C4-2B (cell line): ENCODE data around the gene PPP2R5A.

Source experiments
- H3K27ac ChIP-seq: fragments of 450-650 bp; 2 replicates; pipeline ENCODE4 v1.5.1; 2017
- CTCF ChIP-seq: fragments of 450-650 bp; conservative IDR thresholded peaks from 2 replicates; pipeline ENCODE4 v1.5.1; 2017; ENCODE audit warnings: mild to moderate bottlenecking
- ZFX ChIP-seq: fragments of 450-650 bp; IDR thresholded peaks from 2 replicates; pipeline ENCODE4 v1.6.1; 2017

Gene PPP2R5A

GRCh38 chr1:212284744-212285684 is at the start of gene PPP2R5A:
Gene PPP2R5A, plus strand, starts transcription at chr1:212285410. Its CDS starts 701 bp downstream, at chr1:212286111.
- peak within 1 kb of the TSS; percentile 92 for H3K27ac ChIP-seq
- TF ChIP-seq ZFX = no peak
- TF ChIP-seq CTCF = peak; percentile 44

DNA sequence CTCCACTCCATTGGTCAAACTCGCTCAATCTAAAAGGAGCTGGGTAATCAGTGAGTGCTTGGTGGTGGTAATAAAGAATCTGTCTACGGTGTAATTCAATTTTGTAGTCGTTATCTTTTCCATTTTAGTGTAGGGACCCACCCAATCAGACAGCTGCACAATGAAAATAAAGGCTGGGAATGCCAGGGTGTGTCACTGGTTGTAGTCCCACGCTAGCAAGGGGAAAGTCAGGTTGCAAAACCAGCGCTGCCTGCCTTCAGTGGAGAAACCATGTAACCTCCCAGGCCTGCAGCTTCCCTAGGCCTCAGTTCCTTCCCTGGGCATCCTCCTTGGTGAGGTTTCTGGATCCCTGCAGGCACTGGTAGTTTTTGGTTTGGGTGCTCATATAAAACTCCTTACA is 49.4 kb upstream of the PPP2R5A start:
- H3K27ac ChIP-seq = no peak overlapping the region
- TF ChIP-seq ZFX = no peak
- TF ChIP-seq CTCF = no peak

- H3K27ac ChIP-seq = no peak overlapping the region
- no peak for TF ChIP-seq ZFX
- no peak for TF ChIP-seq CTCF
Observed at GRCh38 chr1:212236664-212237220, 48.5 kb upstream of the PPP2R5A start.

DNA sequence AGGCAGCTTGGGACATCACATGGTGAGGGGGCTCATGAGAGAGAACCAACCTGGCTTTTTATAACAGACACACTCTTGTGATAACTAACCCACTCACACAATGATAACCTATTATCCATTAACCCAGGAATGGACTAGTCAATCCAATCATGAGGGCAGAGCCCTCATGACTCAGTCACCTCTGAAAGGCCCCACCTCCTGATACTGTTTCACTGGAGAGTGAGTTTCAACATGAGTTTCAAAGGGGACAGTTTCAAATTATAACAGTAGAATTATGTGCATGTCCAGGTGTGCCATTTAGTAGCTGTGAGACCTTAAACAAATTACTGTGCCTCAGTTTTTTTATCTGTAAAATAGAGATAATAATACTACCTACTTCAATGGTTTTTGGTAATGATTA is 47.6 kb upstream of the PPP2R5A start:
- H3K27ac ChIP-seq = no peak overlapping the region
- TF ChIP-seq ZFX (no peak), CTCF (no peak)

DNA sequence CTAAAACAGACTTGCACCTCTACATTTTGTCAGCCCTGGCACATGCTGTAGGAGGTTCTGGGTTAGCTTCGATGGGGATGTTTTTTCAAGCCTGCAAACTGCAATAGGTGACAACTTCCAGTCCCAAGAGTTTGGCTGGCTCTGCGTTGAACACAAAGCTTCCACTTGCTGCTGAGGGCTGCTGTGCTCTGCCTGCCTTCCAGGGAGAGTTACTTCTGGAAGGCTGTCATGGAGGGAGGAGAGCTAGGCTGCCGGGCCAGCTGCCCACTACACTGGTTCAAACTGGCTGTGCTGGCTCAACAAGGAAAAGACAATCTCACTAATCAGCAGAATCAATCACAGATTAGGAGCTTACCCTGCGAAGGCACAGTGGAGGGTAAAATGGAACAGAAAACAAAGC is 46.7 kb upstream of the PPP2R5A start:
- H3K27ac ChIP-seq = peak overlapping the region; percentile 80
- TF ChIP-seq CTCF (no peak), ZFX (no peak)

DNA sequence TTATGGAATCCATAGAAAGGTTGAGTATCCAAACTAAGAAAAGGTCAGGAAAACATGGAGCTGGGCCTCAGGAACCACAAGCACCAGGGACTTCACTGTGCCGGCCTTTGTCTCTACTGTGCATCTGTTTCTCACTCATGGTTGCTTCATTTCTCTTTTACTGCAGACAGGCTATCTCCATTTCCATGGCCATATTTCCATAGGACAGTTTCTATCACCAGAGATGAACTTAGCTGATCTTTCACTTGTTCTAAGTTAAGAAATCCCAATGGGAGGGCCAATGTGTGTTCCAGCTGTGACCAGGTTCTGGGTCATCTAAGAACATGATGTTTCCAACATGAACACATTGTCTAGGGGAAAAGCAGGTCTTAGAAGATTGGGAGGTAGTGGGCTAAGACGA is 43.7 kb upstream of the PPP2R5A start:
- TF ChIP-seq ZFX (no peak), CTCF (no peak)
- H3K27ac ChIP-seq = no peak overlapping the region

DNA sequence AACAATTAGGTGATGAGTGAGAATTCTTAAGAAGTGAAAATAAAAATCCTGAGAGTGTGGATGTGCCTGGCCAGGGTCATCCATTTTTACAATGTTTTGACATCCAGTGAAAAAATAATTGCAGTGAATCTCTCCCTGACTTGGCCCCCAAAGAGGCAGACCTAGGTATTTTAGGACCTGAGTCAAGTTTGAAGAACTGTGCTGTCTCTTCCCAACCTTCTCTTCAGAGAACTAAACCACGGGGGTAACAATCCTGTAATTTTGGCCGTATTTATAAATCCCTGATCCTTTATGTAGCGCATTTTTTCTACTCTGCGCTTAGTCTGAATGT is 43.3 kb upstream of the PPP2R5A start:
- TF ChIP-seq ZFX = no peak
- no peak for TF ChIP-seq CTCF
- no peak overlapping the region for H3K27ac ChIP-seq
